ENCODE results near the gene NPC1L1.

Gene NPC1L1

GRCh38 chr7:44574287-44574872 lies 33.2 kb upstream of the NPC1L1 start:
- Histone ChIP-seq H3K36me3 (ENCODE audit: control insufficient read depth, low read length) (peaks cover 81% of the 10 kb centered on the region), H3K9me3 (ENCODE audit: control insufficient read depth, insufficient read depth, low read length) (no peaks in the 10 kb centered on the region), H3K27ac (ENCODE audit: low read depth, low read length) (peak overlapping the region; percentile 47; the same call in 1 of the 2 replicates), H3K9me2 (replicated peaks; ENCODE audit: control insufficient read depth, low read length) (no peaks in the 10 kb centered on the region), H4K20me1 (ENCODE audit: control insufficient read depth, insufficient read depth, low read depth, low read length) (no peaks in the 10 kb centered on the region), H3K4me3 (ENCODE audit: low read length) (peak overlapping the region; percentile 92), H3F3A (ENCODE audit: control insufficient read depth, insufficient read depth) (peaks cover 15% of the 10 kb centered on the region), H3K79me2 (ENCODE audit: control insufficient read depth, low read length) (peaks cover 73% of the 10 kb centered on the region), H3K4me2 (ENCODE audit: low read length) (peak overlapping the region; percentile 77), H3K4me1 (ENCODE audit: control insufficient read depth, low read length) (peaks cover 25% of the 10 kb centered on the region), H3K27me3 (ENCODE audit: control insufficient read depth, low read length) (no peaks in the 10 kb centered on the region)
- TF ChIP-seq EZH2phosphoT487 (IDR thresholded peaks at IDR 0.05; ENCODE audit: borderline replicate concordance, low read length) (no peak), CTCF (IDR thresholded peaks at IDR 0.05; ENCODE audit: low read depth, low read length, poor library complexity, severe bottlenecking) (no peak)

- Histone ChIP-seq H3K9me3 (ENCODE audit: control insufficient read depth, insufficient read depth, low read length) (no peaks in the 10 kb centered on the region), H3K36me3 (ENCODE audit: control insufficient read depth, low read length) (peaks cover 81% of the 10 kb centered on the region), H3K79me2 (ENCODE audit: control insufficient read depth, low read length) (peaks cover 67% of the 10 kb centered on the region), H3F3A (ENCODE audit: control insufficient read depth, insufficient read depth) (peaks cover 12% of the 10 kb centered on the region), H3K4me3 (ENCODE audit: low read length) (peak within 1 kb of the TSS; percentile 92), H3K4me2 (ENCODE audit: low read length) (peak within 1 kb of the TSS; percentile 77), H3K27ac (ENCODE audit: low read depth, low read length) (peak within 1 kb of the TSS; percentile 47), H4K20me1 (ENCODE audit: control insufficient read depth, insufficient read depth, low read depth, low read length) (no peaks in the 10 kb centered on the region), H3K9me2 (replicated peaks; ENCODE audit: control insufficient read depth, low read length) (no peaks in the 10 kb centered on the region), H3K27me3 (ENCODE audit: control insufficient read depth, low read length) (no peaks in the 10 kb centered on the region), H3K4me1 (ENCODE audit: control insufficient read depth, low read length) (peaks cover 22% of the 10 kb centered on the region)
- TF ChIP-seq CTCF (IDR thresholded peaks at IDR 0.05; ENCODE audit: low read depth, low read length, poor library complexity, severe bottlenecking) (no peak), EZH2phosphoT487 (IDR thresholded peaks at IDR 0.05; ENCODE audit: borderline replicate concordance, low read length) (no peak)
Measured at GRCh38 chr7:44573464-44574286, 32.5 kb upstream of the NPC1L1 start, which contains the start of gene DDX56. TSS of gene DDX56 (minus strand) at chr7:44573908. CDS start at chr7:44573895, 13 bp downstream.

GRCh38 chr7:44572771-44573170 lies 31.6 kb upstream of the NPC1L1 start:
- H3F3A ChIP-seq (ENCODE audit: control insufficient read depth, insufficient read depth), result peaks cover 12% of the 10 kb centered on the region
- peaks cover 22% of the 10 kb centered on the region for H3K4me1 ChIP-seq (ENCODE audit: control insufficient read depth, low read length)
- H3K36me3 ChIP-seq (ENCODE audit: control insufficient read depth, low read length), result peaks cover 82% of the 10 kb centered on the region
- peak overlapping the region; percentile 77 for H3K4me2 ChIP-seq (ENCODE audit: low read length)
- no peaks in the 10 kb centered on the region for H4K20me1 ChIP-seq (ENCODE audit: control insufficient read depth, insufficient read depth, low read depth, low read length)
- H3K4me3 ChIP-seq (ENCODE audit: low read length), result peak overlapping the region; percentile 92
- H3K9me2 ChIP-seq (replicated peaks; ENCODE audit: control insufficient read depth, low read length), result no peaks in the 10 kb centered on the region
- no peak for TF ChIP-seq EZH2phosphoT487 (IDR thresholded peaks at IDR 0.05; ENCODE audit: borderline replicate concordance, low read length)
- no peak for TF ChIP-seq CTCF (IDR thresholded peaks at IDR 0.05; ENCODE audit: low read depth, low read length, poor library complexity, severe bottlenecking)
- no peaks in the 10 kb centered on the region for H3K27me3 ChIP-seq (ENCODE audit: control insufficient read depth, low read length)
- no peaks in the 10 kb centered on the region for H3K9me3 ChIP-seq (ENCODE audit: control insufficient read depth, insufficient read depth, low read length)
- peaks cover 60% of the 10 kb centered on the region for H3K79me2 ChIP-seq (ENCODE audit: control insufficient read depth, low read length)
- peak overlapping the region; percentile 47; the same call in 1 of the 2 replicates for H3K27ac ChIP-seq (ENCODE audit: low read depth, low read length)

Measured in DOHH2 (cell line).